ENCODE measurements around the gene CADM2.

CADM2 gene

GRCh38 chr3:85576697-85577200, 618.0 kb downstream of the CADM2 start:
- no peak for DNase-seq

- DNase-seq, result no peak
These were observed 626.1 kb downstream of the CADM2 start for GRCh38 chr3:85584779-85585356.

- no peak for DNase-seq
These were observed 627.2 kb downstream of the CADM2 start for GRCh38 chr3:85586018-85586417.

GRCh38 chr3:85589145-85589544, 630.4 kb downstream of the CADM2 start:
- DNase-seq, result no peak

- DNase-seq, result no peak
These were observed 632.7 kb downstream of the CADM2 start for GRCh38 chr3:85591451-85591850.

GRCh38 chr3:85592256-85592655, 633.5 kb downstream of the CADM2 start:
- DNase-seq, result no peak

- no peak for DNase-seq
These were observed 635.9 kb downstream of the CADM2 start for GRCh38 chr3:85594676-85595075.

GRCh38 chr3:85603378-85603777, 644.6 kb downstream of the CADM2 start:
- no peak for DNase-seq

- no peak for DNase-seq
These were observed 645.9 kb downstream of the CADM2 start for GRCh38 chr3:85604641-85605040.

- DNase-seq, result no peak
These were observed 646.3 kb downstream of the CADM2 start for GRCh38 chr3:85605066-85605465.

GRCh38 chr3:85626662-85627061, 667.9 kb downstream of the CADM2 start:
- no peak for DNase-seq

GRCh38 chr3:85627932-85628331, 669.1 kb downstream of the CADM2 start:
- no peak for DNase-seq

GRCh38 chr3:85631070-85631469, 672.3 kb downstream of the CADM2 start:
- no peak for DNase-seq

- DNase-seq, result no peak
These were observed 674.1 kb downstream of the CADM2 start for GRCh38 chr3:85632921-85633320.

- DNase-seq, result no peak
These were observed 693.6 kb downstream of the CADM2 start for GRCh38 chr3:85652360-85652759.

GRCh38 chr3:85660451-85660850, 701.7 kb downstream of the CADM2 start:
- DNase-seq, result no peak

GRCh38 chr3:85662462-85662861, 703.7 kb downstream of the CADM2 start:
- DNase-seq, result no peak

- no peak for DNase-seq
These were observed 709.0 kb downstream of the CADM2 start for GRCh38 chr3:85667744-85668143.

- no peak for DNase-seq
These were observed 711.9 kb downstream of the CADM2 start for GRCh38 chr3:85670634-85671205.

- no peak for DNase-seq
These were observed 714.0 kb downstream of the CADM2 start for GRCh38 chr3:85672761-85673160.

- no peak for DNase-seq
These were observed 719.9 kb downstream of the CADM2 start for GRCh38 chr3:85678713-85679112.

- DNase-seq, result no peak
These were observed 723.1 kb downstream of the CADM2 start for GRCh38 chr3:85681906-85682305.

- DNase-seq, result no peak
These were observed 732.4 kb downstream of the CADM2 start for GRCh38 chr3:85691196-85691595.

- no peak for DNase-seq
These were observed 738.4 kb downstream of the CADM2 start for GRCh38 chr3:85697156-85697555.

- DNase-seq, result no peak
These were observed 747.3 kb downstream of the CADM2 start for GRCh38 chr3:85706130-85706529.
